Hematopoietic multipotent progenitor cell (in vitro differentiated cells): ENCODE results near the gene IL9R. TPM values are rescaled to one million over a fixed set of nuclear protein-coding genes. Genes with fewer than 3 reads are reported as not detected.
"Not testable (repeated sequence)": the region's sequence is repeated elsewhere in the genome, so short reads cannot be mapped to it uniquely, and the experiment has no call there.

Experiments used
- DNase-seq, 3 donors: peaks; one replicate each; pipeline ENCODE4 v3.0.0-alpha.2; 2011 to 2015; ENCODE audit warnings: low read depth in 2 of 3, low spot score in 2 of 3
- total RNA-seq: library from RNA; depleted of rRNA; stranded (reverse); fragments of >200 nt; gene quantifications from one replicate; pipeline ENCODE4 v1.2.3, GENCODE V29; 2012

Gene IL9R
- total RNA-seq = 4.6 TPM

- peak; percentile 7 to 84 (median 80) for DNase-seq
Measured at GRCh38 chrX:155997436-155997835, at the start of gene IL9R. IL9R (plus strand) TSS chrX:155997696; CDS start chrX:155997760, 64 bp downstream.

- no peak for DNase-seq
Measured at GRCh38 chrX:155949098-155949497, 48.4 kb upstream of the IL9R start.

DNA sequence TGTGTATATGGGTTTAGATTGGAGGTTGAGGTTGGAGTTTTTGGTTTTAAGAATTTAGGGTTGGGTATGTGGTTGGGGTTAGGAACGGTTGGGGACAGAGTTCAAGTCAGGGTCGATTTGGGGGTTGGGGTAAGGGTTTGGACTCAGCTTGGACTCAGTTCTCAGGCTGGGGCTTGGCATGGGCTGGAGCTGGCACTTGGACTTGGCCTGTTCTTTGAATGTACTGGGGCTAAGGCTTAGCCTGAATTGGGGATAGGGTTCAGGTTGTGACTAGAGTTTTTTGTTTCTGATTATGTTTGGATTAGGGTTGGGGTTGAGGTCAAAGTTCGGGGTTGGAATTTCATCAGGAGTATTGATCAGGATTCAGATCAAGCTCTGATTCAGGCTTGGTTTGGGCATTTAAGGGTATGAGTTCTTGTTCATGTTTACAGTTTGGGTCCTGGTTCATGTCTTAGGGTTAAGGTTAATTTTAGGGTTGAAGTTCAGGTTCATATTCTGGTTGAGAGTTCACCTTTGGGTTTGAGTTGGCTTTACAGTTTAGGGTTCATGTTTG lies 46.2 kb upstream of the IL9R start:
- no peak for DNase-seq

GRCh38 chrX:155953055-155953454 lies 44.4 kb upstream of the IL9R start:
- no peak for DNase-seq

DNA sequence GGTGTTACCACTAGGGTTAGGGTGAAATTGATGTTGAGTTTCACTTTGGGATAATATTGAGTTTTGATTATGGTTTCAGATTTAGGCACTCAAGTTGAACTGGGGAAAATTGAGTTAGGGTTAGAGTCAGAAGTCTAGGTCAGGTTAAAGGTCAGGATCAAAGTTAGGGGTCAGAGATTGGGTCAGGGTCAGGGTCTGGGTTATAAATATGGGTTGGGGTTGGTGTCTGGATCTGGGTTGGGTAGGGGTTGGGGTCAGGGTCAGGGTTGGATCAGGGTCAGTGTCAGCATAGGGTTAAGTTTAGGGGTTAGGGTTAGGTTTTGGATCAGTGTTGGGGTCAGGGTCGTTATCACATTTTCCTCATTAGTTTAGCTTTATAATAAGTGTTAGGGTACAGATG lies 42.7 kb upstream of the IL9R start:
- no peak for DNase-seq

DNA sequence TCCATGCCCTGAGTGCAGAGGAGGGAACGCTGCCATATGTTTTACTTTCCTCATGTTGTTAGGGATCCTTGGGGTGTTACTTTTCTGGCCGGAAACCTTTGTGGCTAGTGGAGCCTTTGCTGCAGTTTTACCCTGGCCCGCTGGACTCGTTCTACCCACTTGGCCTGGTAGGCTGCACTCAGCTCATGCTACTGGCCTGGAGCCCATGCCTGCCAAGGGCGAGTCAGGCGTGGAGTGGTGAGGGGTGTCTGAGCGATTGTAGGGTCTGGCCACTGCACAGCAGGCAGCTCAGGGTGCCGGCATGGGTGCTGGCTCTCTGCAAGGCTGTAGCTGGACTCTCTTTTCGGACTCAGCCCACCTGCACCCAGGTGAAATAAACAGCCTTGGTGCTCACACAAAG lies 41.4 kb upstream of the IL9R start:
- no peak for DNase-seq

DNA sequence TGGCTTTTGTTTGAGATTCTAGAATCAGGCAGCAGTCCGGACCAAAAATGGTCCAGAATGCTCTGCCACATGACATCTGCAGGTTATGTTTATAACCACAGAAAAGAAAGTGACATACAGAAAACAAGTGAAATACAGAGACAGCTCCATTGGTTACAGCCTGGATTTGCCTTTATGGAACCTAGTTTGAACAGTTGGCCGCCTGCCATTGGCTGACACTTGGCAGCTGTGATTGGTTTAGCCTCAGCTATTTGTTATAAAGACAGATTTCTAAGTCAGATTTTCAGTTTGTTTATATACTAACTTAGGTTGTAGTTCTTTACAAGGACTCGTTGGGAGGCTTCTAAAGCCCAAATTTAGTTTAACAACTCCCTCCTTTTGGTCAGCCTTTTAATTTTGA lies 40.8 kb upstream of the IL9R start:
- DNase-seq = no peak

DNA sequence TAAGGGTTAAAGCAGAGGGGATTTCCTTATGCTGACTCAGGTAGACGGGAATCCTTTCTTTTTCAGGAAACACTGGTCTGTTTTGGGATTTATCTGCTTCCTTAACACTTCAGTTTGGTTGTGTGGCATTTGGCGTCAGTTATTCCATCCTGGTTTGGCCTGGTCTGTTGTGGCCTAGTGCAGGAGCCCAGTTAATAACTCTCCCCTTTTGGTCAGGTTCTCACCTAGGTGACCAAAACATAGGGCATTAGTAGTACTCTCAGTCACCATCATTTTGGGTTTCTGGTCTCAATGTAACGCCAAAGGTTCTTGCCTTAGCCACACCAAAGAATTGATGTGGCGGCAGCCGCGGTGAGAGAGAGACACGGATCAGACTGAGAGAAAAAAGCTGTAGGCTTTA lies 39.7 kb upstream of the IL9R start:
- DNase-seq = no peak

DNA sequence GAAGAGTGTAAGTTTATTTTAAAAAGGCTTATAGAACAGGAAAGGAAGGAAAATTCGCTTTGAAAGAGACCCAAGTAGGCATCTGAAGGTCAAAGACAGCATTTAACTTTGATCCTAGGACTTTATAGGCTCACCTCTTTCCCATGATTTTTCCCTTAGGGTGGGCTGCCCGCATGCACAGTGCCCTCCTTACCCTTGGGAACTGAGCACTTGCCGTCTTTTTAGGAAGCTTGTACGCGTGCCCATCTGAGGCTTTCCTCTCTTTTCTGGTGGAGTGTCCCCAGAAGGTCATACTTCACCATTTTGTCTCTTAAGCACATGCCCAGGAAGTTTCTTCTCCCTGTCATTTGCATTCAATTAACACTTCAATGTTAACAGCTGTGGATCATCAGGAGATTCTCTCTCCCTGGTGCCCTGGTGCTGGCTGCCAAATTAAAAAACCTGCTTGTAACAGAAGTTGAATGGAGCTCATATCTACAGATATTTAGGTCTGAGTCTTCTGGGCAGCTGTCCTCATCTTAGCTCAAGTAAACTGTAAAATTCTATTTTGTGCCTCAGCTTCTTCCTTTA lies 38.4 kb upstream of the IL9R start:
- no peak for DNase-seq

DNA sequence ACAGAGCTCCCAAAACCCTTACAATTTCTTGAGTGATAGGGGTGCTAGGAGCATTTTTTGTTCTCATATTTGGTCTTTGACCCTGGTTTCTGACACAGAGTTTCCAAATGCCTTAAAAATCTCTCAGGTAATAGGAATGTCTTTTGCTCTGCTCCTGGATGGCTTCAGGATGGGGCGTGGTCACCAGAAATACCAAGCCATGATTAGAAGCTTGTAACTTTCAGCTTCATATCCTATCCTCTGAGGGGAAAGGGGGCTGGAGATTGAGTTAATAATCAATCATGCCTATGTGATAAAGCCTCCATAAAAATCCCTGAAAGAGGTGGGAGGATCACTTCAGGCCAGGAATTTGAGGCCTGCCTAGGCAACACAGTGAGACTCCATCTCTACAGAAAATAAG lies 34.6 kb upstream of the IL9R start:
- DNase-seq = no peak

DNA sequence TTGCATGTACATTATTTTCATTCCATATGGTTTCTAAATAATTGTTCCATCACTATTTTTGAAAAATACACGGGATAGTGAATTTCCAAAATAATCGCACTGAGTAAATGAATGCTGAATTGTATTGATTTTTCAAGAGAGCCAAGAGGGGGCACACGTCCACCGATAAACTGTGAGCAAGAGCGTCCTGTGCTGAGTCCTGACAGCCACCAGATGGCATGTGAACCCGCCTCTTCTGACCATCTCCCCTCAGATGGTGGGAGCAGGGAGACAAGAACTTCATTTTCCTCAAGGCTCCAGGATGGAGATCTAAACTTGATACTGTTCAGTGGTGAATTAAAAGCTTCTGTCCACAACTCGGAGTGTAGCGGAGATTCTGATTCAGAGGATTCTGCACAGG lies 30.6 kb upstream of the IL9R start:
- DNase-seq = peak in 2 of 3 donors; percentile 77 to 87

DNA sequence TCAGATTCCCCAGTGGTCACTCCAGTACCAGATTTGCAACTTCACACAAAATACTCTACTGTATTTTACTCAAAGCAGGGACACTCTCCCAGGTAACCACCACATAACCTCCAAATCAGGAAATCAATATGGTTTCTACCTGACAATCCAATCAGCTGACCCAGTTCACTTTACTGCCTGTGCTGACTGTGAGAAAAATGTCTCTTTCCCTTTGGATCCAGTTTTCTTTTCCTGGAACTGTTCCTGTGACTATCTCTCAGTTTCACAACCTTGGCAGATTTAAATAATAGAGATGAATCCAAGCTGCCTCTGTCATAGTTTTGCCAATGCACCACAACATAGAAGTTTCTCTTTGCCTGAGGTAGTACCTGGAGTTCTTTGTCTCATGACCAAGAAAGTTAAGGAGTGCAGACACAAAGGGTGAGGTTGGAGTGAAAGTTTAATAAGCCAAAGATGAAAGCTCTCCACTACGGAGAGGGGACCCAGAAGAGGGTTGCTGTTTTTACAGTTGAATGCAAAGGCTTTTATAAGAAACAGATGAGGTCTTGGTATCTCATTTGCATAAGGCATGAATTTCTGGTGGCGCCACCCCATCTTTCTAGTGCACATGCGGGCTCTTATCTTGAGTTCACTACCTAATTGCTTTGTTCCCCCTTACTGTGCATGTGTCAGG lies 29.7 kb upstream of the IL9R start:
- peak in 2 of 3 donors; percentile 10 to 36 for DNase-seq

- peak in 1 of 3 donors; percentile 6 for DNase-seq
Measured at GRCh38 chrX:155968326-155968661, 29.2 kb upstream of the IL9R start.

- DNase-seq = no peak
Measured at GRCh38 chrX:155968791-155969190, 28.7 kb upstream of the IL9R start.

GRCh38 chrX:155971658-155972057 lies 25.8 kb upstream of the IL9R start:
- peak in 1 of 3 donors; percentile 22 for DNase-seq

DNA sequence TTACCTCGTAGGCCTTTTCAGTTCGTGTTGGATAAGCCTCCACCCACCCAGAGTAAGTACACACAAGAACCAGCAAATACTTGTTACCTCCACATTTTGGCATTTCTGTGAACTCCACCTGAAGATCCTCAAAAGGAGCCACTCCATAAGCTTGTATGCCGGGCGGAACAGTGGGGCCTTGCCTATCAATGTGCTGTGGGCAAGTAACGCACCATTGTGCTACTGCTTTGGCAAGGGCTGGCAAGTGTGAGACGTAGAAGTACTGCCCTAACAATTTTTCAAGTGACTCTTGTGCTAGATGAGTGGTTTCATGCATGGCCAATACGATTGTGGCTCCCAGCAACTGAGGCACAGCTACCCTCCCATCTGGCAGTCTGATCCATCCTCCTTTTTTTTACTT lies 25.3 kb upstream of the IL9R start:
- DNase-seq = not testable (repeated sequence)

DNA sequence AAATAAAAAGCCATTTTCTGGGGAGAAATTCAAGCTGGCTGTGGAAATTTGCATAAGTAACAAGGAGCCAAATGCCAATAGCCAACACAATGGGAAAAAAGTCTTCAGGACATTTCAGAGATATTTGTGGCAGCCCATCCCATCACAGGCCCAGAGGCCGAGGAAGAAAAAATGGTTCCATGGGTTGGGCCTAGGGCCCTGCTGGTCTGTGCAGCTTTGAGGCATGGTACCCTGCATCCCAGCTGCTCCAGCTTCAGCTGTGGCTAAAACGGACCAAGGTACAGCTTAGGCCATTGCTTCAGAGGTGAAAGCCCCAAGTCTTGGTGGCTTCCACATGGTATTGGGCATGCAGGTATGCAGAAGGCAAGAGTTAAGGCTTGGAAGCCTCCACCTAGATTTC lies 14.2 kb upstream of the IL9R start:
- DNase-seq = no peak

DNA sequence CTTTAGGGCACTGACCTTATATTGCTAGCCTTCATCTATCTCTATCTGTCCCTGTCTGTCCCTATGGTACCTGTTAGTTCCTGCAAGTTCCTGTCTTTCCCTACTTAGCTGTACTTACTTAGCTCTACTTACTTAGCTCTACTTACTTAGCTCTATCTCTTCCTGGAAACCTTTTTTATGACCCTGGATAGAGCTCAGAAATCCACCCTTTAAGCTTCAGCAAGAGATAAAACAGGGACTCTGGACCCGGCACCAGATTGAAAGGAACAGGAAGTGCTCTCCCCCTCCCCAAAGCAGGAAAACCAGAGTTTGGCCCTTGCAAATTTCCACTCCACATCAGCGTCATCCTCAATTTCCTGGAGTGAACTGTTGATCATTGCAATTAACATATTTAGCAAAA lies 12.3 kb upstream of the IL9R start:
- no peak for DNase-seq

DNA sequence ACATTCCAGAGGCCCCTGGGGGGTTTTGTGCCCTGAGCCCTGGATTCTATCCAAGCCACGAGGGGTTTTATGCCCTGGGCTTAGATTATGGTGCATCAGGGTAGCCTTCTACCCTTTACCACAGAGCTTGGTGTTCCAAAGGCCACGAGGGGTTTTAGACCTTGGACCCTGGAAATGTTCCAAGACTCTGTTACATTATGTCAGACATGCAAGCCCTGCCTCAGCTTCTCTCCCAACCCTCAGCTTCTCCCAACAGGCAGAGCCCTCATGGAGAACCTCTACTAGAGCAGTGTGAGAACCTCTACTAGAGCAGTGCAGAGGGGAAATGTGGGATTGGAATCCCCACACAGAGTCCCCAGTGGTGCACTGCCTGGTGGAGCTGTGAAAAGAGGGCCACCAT lies 10.5 kb upstream of the IL9R start:
- DNase-seq = not testable (repeated sequence)

DNA sequence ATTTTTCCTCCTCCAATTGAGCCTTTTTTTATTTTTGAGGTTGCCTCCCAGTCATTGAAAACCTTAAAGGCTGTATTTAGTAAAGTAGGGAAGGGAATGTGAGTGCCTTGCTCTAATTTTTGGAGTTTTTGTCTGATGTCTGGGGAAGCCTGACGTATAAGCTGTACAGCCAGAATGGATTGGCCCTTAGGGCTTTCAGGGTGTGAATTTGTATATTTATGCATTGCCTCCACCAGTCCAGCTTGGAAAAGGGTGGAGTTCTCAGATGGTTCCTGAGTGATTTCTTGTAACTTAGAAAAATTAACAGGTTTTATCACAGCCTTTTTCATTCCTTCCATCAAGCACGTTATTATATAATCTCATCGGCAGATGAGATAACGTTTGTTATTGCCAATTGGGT lies 8.6 kb upstream of the IL9R start:
- DNase-seq = no peak

GRCh38 chrX:155993421-155993820 lies 4.1 kb upstream of the IL9R start:
- DNase-seq = no peak

- no peak for DNase-seq
Measured at GRCh38 chrX:155995321-155995875, 2.1 kb upstream of the IL9R start.
